ENCODE results near the gene ENDOV.
A peak's percentile ranks its signal among the peaks of the same experiment; 100 is the strongest.

Gene ENDOV

GRCh38 chr17:80415626-80416137, 715 bp downstream of the ENDOV start:
- no peak for DNase-seq (ENCODE audit: extremely low read depth, low read depth)
- no peak for TF ChIP-seq CTCF (IDR thresholded peaks at IDR 0.05; ENCODE audit: low read depth, low read length, missing control alignments)
- peak overlapping the region; percentile 62 for H3K4me3 ChIP-seq (replicated peaks; ENCODE audit: low read depth, low read length)

GRCh38 chr17:80416260-80416939, 1.4 kb downstream of the ENDOV start:
- H3K4me3 ChIP-seq (replicated peaks; ENCODE audit: low read depth, low read length), result peak overlapping the region; percentile 62
- DNase-seq (ENCODE audit: extremely low read depth, low read depth), result no peak
- no peak for TF ChIP-seq CTCF (IDR thresholded peaks at IDR 0.05; ENCODE audit: low read depth, low read length, missing control alignments)

GRCh38 chr17:80416940-80417293, 1.9 kb downstream of the ENDOV start:
- H3K4me3 ChIP-seq (replicated peaks; ENCODE audit: low read depth, low read length), result no peak overlapping the region
- TF ChIP-seq CTCF (IDR thresholded peaks at IDR 0.05; ENCODE audit: low read depth, low read length, missing control alignments), result no peak
- DNase-seq (ENCODE audit: extremely low read depth, low read depth), result no peak

- DNase-seq (ENCODE audit: extremely low read depth, low read depth), result no peak
- no peak for TF ChIP-seq CTCF (IDR thresholded peaks at IDR 0.05; ENCODE audit: low read depth, low read length, missing control alignments)
- no peak overlapping the region for H3K4me3 ChIP-seq (replicated peaks; ENCODE audit: low read depth, low read length)
These were observed 3.6 kb downstream of the ENDOV start for GRCh38 chr17:80418589-80418988.

GRCh38 chr17:80419255-80419654, 4.3 kb downstream of the ENDOV start:
- no peak for TF ChIP-seq CTCF (IDR thresholded peaks at IDR 0.05; ENCODE audit: low read depth, low read length, missing control alignments)
- H3K4me3 ChIP-seq (replicated peaks; ENCODE audit: low read depth, low read length), result no peak overlapping the region
- DNase-seq (ENCODE audit: extremely low read depth, low read depth), result no peak

GRCh38 chr17:80421381-80422090, 6.6 kb downstream of the ENDOV start:
- TF ChIP-seq CTCF (IDR thresholded peaks at IDR 0.05; ENCODE audit: low read depth, low read length, missing control alignments), result no peak
- no peak overlapping the region for H3K4me3 ChIP-seq (replicated peaks; ENCODE audit: low read depth, low read length)
- no peak for DNase-seq (ENCODE audit: extremely low read depth, low read depth)

Data from HFF-Myc (cell line).